GM13977 (cell line): ENCODE data around the gene FTO.

Source experiments
- DNase-seq: peaks from one replicate; pipeline ENCODE4 v3.0.0; 2012; ENCODE audit warnings: low spot score
- in situ Hi-C: fragments of 300-500 bp; cut with MboI; formaldehyde crosslinking; loops from one replicate; pipeline ENCODE4 v1.12.0; 2022; ENCODE audit warnings: low sequenced_read_pairs, low pct_unique_long_range_greater_than_20kb, mixed read lengths, inconsistent platforms; ENCODE audit not compliant: unreplicated experiment
- TF ChIP-seq, protein P1 (sequence below): IDR thresholded peaks from 2 replicates; pipeline ENCODE4 v1.5.1; 2012; ENCODE audit warnings: mild to moderate bottlenecking, control low read depth; ENCODE audit not compliant: insufficient read depth; ENCODE audit errors: extremely low read depth, missing control alignments

Gene FTO

DNA sequence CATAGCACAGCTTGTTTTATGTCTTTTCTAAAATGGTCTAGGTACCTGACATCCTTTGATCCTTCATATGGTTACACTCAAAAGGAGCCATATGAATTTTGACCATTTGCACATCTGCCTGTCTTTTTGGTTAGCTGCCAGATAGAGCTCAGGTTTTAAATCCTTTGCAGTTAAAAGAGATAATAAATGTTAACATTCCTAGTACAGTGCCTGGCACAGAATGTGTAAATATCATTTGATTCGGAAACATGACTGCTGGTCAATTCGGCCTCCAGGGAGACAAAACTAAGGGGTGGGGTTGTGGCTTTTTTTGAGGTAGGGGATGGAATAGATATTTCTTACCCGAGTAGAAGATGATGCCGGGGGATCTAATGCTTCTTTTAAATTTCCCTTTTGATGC is 64.2 kb downstream of the FTO start:
- TF ChIP-seq, protein P1, sequence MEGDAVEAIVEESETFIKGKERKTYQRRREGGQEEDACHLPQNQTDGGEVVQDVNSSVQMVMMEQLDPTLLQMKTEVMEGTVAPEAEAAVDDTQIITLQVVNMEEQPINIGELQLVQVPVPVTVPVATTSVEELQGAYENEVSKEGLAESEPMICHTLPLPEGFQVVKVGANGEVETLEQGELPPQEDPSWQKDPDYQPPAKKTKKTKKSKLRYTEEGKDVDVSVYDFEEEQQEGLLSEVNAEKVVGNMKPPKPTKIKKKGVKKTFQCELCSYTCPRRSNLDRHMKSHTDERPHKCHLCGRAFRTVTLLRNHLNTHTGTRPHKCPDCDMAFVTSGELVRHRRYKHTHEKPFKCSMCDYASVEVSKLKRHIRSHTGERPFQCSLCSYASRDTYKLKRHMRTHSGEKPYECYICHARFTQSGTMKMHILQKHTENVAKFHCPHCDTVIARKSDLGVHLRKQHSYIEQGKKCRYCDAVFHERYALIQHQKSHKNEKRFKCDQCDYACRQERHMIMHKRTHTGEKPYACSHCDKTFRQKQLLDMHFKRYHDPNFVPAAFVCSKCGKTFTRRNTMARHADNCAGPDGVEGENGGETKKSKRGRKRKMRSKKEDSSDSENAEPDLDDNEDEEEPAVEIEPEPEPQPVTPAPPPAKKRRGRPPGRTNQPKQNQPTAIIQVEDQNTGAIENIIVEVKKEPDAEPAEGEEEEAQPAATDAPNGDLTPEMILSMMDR, result no peak
- in situ Hi-C loops, result no loop called here
- no peak for DNase-seq

DNA sequence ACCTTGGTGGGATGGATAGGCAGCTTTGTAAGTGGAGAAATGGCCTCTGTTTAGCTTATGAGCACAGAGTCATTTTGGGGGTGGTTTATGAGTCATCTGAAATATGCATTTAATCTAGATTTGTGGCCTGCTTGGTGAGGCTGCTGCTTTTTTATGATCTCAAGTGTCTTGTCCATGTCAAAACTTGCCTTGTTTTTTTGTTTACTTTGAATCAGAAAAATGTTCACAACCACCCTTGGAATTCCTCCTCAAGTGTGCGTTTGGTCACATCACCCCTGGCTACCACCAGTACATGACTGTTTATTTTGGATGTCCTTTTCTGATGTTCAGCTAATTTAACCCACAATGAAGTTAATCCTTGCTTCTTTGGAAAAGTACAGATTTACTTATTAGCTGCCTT is 64.6 kb downstream of the FTO start:
- no peak for DNase-seq
- in situ Hi-C loops, result no loop called here
- TF ChIP-seq, protein P1, result no peak

DNA sequence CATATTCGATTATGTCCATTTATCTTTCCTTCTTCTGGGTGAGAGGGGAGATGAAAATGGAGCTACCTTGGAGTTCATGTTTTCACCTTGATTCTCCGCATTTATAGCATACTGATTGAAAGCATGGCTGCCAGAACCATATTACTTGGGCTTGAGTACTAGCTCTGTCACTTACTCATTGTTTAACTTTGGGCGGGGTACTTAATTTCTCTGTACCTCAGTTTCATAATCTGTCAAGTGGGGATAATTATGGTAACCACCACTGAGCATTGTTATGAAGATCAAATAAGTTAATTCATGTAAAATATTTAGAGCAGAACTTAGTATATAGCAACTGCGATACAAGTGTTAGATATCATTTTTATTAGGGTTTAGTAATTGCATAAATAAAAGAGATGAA is 65.2 kb downstream of the FTO start:
- no peak for DNase-seq
- in situ Hi-C loops, result no loop called here
- TF ChIP-seq, protein P1, result no peak

GRCh38 chr16:53769787-53770186 is 65.8 kb downstream of the FTO start:
- DNase-seq, result no peak
- in situ Hi-C loops, result no loop called here
- TF ChIP-seq, protein P1, result no peak

- DNase-seq, result no peak
- in situ Hi-C loops, result no loop called here
- TF ChIP-seq, protein P1, result no peak
Measured at GRCh38 chr16:53770641-53771040, 66.7 kb downstream of the FTO start.

DNA sequence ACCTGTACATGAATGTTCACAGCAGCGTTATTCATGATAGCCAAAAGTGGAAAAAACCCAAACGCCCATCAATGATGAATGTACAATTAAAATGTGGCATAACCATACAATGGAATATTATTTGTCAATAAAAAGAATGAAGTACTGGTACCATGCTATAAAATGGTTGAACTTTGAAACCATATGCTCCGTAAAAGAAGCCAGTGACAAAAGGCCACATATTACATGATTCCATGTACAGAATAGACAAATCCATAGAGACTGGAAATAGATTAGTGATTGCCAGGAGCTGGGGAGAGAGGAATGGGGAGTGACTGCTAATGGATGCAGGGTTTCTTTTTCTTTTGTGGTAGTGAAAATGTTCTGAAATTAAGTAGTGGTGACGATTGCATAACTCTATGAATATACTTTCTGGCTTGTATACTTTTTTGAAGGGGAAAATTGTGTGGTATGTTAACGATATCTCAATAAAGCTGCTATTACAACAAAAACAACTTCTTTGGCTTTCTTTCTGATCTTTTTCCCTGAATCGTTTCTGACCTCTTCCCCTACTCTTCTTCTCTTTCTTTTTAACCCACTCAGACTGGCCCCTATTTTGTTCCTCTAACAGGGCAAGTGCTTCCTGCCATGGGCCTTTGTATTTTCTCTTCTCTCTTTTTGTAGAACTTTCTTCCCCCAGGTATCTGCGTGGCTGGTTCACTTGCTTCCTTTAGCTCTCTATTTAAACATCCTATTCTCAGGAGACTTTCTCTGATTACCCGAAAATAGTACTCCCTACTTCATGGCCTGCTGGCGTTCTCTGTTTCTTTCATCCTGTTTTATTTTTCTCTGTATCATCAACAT is 67.9 kb downstream of the FTO start:
- in situ Hi-C loops, result no loop called here
- DNase-seq, result no peak
- TF ChIP-seq, protein P1, result no peak
